GM19467 (cell line): ENCODE data around the gene USP10.

ENCODE experiments used
- ATAC-seq: cut with Tn5 transposase; IDR thresholded peaks from one replicate; pipeline ENCODE4 v1.9.1; 2021; ENCODE audit warnings: mild to moderate bottlenecking, moderate library complexity; ENCODE audit not compliant: unreplicated experiment

The USP10 gene

GRCh38 chr16:84795329-84796053 is 95.7 kb downstream of the USP10 start:
- ATAC-seq, result no peak

DNA sequence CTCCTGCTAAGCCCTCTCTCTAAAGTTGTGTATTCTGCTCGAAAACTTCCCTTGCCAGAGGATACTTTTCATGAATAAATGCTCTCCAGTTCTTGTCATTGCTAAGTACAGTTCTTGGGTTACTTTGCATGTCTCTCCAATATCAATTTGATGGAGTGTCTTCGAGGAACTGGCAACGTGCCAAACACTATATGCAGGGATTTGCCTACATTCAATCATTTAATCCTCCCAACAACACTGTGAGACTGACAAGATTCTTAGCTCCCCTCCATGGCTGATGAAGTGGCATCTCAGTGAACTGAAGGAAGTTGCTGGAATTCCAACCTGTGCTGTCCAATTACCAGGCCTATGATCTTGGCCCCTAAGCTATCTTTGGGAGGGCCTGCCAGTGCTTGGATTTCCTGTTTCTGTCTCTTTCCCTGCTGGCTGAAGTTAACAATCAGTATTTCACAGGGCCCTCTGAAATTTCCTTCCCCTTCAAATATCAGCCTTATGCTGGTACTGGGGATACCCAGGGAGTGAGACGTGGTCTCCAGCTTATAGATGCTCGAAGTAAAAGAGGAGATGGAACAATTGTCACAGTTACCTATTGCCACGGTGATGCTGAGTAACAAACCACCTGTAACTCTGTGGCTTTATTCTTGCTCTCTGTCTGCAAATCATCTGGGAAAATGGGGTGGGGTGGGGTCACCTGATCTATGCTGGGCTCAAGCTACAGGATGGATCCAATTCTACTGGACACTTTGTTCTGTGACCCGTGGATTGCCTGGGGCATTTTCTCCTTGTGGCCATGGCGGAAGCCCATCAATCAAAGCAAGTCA is 100.6 kb downstream of the USP10 start:
- ATAC-seq, result no peak

DNA sequence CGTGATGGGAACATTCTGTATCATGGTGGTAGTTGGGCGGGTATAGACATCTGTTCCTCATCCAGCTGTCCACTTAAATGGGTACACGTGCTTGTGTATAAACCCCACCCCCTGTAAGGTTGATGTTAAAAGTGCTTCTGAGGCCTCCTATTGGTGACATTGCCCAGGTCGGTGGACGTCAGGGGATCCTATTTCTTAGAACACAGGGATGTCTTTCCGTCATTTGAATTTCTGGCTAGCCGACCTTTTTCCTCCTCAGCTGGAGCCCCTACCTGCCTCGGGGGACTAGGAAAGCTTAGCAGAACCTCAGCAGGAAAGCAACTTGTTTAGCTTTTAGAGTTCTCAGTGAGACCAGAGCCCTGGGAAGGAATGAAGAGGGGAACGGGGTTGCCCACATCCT is 103.3 kb downstream of the USP10 start:
- no peak for ATAC-seq

DNA sequence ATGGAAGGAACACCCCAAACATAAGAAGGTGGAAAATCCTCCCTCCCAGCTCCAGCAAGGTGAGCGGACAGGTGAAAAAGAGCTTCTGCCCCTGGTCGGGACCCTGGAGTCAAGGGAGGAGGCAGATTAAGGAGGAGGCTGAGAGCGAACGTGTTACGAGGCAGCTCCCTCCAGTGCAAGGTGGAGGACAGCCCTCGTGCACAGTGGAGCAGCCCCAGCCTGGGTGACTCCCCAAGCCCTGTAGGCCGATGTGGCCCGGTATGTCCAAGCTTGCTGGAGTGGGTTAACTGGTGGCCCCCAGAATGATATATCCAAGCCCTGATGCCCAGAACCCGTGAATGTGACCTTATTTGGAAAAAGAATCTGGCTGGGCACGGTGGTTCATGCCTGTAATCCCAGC is 104.5 kb downstream of the USP10 start:
- no peak for ATAC-seq

- no peak for ATAC-seq
These were observed 106.6 kb downstream of the USP10 start for GRCh38 chr16:84806256-84806889.

DNA sequence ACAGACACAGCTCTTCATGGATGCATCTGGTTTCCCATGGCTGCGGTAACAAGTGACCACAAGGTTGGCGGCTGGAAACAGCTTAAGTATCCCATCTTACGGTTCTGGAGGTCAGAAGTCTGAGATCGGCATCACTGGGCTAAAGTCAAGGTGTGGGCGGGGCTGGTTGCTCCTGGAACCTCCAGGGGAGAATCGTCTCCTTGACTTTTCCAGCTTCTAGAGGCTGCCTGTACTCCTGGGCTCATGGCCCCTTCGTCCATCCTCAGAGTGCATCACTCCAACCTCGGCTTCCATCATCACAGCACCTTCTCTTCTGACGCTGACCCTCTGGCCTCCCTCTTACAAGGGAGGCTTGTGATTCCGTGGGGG is 107.1 kb downstream of the USP10 start:
- ATAC-seq, result no peak

DNA sequence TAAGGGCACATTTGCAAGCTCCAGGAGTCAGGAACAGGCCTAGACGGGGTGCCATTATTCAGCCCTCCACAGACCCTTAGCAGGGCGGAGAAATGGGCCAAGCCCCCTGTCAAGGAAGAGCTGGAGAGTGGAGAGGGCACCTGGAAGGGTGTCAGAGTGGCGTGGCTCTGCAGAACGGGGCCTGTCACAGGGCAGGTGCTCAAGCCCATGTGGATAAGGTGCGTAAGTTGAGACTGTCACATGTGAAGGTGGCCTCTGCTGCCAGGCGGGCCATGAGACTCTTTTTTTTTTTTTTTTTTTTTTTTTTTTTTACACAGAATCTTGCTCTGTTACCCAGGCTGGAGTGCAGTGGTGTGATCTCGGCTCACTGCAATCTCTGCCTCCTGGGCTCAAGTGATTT is 108.0 kb downstream of the USP10 start:
- ATAC-seq, result no peak

DNA sequence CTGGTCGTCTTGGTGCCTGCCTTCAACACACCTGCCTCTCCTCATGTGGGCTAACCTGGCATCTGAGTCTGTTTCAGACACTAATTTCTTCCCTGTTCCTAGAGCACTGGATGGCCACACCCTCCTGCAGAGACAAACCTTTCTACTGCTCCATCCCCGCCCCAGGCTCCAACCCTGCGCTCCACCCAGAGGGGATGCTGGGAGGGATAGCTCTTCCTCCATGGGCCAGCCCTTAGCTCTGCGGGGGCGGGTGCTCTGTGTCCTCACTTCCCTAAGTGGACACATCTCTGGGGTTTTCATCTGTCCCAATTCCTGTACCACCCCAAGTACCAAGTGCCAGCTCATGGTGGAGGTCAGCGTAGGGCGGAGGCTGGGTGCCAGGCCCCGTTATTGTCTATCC is 109.0 kb downstream of the USP10 start:
- no peak for ATAC-seq

DNA sequence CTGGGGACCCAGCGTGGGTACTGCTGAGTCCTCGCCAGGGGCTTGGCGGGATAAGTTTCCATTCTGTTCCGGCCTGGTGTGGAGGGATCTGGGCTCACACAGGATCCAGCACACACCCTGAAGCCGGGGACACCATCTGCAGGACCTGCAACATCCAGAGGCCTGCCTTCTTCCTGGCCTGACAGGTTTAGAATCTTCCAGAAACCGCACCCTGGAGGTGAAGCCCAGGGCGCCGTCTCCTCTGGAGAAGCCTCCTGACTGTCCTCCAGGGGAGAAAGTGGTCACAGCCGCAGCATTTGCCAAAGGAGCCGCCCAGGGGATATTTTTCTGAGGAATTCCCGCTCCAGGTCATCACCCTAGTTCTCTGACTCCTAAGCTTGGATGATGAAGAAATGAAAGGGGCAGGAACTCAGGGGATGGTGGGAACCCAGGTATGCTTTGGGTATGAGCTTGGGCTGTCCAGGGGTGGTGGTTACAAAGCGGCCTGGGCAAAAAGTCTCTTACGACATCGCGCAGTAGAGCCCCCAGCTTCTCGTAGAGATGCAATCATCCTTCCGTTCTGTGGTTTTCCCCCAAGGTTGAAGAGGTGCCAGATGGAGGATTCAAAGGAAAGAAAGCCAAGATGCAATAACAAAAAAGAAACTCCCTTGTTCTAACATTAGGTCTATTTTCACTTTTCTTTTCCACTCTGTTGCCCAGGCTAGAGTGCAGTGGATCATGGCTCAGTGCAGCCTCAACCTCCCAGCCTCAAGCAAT is 110.9 kb downstream of the USP10 start:
- ATAC-seq, result no peak

GRCh38 chr16:84811529-84811928 is 111.7 kb downstream of the USP10 start:
- no peak for ATAC-seq

DNA sequence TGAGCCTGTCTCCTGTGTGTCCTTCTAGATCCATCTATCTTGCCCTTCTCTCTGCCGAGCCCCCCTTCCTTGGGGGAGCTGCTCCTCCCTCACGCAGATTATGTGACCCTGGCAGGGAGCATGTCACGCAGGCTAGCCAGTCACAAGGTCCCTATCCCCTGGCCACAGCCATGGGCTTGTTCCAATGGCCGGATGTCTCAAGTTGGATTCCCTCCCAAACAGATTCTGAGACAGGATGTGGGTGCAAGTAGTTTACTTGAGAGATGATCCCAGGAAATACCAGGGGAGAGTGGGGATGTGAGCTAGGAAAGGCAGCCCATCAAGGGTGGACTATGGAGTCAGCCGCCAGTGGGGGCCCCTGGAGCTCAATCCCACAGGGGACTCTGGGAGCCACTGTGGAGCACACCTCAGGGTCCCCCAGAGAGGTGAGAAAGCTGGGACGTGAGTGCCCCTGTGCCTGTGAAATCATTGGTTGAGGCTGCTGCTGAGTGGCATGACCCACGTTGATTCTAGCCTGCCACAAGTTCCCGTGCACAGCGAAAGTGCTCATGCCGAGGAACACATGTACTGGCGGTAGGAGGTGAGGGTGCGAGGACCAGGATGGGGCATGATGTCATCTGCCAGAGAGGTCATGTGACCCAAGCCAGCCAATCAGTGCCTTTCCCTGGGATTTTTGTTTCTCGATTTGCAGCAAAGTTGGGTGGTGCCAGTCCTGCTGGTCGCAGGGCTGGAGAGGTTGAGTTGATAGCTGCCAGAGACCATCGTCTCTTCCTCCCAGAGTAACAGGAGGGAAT is 113.5 kb downstream of the USP10 start:
- ATAC-seq, result no peak

GRCh38 chr16:84815462-84815861 is 115.7 kb downstream of the USP10 start:
- ATAC-seq, result no peak

- ATAC-seq, result no peak
These were observed 116.2 kb downstream of the USP10 start for GRCh38 chr16:84816023-84816422.

GRCh38 chr16:84816485-84816884 is 116.7 kb downstream of the USP10 start:
- no peak for ATAC-seq

DNA sequence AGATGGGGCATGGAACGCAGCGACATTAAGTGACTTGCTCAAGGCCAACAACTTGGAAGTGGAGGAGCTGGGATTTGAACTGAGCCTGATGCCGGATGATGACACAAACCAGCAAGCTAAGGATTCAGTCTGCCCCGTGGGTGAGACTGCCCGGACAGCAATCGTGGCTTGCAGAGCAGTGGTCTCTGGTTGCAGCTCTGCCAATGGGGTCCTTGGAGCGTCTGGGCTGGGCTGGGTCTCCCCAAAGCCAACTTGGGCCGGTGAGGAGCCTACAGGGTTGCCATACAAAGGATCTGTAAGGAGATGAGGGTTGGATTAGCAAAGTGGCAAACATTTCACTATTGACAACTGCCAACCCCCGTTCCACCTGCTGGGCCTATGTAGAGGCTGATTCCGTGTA is 117.4 kb downstream of the USP10 start:
- no peak for ATAC-seq

DNA sequence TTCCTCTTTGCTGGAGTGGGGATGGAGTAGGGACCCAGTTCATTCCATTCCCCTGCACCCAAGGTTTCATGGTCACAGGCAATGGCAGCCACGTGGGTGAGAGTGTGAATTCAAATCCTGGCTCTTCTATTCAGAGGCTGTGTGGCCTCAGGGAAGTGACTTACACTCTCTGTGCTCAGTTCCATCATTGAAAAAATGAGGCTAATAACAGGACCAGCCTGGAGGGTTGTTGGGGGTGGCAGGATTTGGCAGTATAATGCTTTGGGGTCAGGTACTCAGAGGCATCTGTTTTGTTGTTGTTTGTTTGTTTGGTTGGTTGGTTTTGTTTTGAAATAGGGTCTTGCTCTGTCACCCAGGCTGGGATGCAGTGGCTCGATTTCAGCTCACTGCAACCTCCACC is 117.8 kb downstream of the USP10 start:
- no peak for ATAC-seq

DNA sequence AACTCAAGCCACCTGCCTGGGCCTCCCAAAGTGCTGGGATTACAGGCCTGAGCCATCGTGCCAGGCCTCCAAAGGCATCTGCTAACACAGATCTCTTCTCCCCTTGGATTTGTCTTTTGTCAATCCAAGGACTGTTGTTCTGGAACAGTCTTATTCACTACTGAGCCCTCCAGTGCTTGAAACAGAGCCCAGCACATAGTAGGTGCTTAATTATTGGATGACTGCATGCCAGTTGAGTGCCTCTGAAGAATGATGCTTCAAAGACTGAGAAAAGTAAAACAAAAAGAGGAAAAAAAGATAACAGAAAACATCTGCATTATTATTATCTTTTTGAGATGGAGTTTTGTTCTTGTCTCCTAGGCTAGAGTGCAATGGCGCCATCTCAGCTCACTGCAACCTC is 118.3 kb downstream of the USP10 start:
- ATAC-seq, result no peak

DNA sequence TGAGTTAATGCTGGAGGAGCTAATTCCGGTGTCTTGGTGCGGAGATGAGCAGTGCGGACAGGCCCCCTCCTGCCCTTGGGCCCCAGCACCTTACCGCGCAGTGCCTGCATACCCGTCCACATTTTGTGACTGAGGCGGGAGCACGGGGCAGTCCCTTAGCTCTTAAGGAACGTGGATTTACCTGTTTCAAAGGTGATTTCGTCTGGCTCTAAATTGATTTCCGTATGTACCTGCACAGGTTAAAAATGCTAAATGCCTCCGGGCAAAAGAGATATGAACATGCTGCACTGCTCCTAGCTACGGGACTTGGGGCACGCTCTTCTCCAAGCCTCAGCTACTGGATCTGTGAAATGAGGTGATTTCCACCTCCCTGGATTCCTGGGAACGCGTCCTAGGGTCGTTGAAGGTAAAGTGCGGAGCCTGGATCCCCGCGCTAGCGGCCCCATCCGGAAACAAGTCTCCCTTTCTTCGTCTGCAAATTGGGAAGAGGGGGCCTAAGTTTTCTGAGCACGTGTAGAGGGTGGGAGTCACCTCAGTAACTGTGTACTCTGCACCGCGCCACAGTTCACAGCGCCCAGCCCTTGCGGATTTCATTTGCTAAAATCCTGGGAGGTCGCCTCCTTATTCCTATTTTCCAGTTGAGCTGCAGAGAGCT is 119.3 kb downstream of the USP10 start:
- ATAC-seq, result no peak

DNA sequence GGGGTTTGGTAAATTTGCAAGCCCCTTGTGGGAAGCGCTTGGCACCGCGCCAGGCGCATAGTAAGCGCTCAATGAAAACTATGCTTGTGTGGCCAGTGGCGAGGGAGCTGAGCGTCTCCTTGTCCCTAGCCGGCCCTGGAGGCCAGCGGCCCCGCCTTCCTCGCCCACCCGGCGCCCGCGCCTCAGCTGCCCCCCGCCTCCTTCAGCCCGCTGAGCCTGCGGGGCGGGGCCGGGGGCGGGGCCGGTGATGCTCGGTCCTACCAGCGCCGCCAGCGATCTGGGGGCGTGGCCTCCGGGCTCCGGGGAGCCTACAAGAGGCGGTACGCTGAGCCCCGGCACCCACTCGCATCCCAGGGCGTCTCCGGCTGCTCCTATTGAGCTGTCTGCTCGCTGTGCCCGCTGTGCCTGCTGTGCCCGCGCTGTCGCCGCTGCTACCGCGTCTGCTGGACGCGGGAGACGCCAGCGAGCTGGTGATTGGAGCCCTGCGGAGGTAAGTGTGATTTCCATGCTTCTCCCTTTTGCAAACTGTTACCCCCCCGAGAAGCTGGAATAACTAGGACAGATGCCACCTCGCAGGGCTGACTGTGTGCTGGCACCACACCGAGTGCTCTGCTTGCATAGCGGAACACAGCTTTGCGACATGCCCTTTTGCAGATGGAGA is 120.0 kb downstream of the USP10 start, which contains the start of gene CRISPLD2:
TSS of gene CRISPLD2 (plus strand) at position 342 of the 661 bp plus-strand sequence. CDS start 18,511 bp downstream, outside the sequence.
- peak; percentile 56 for ATAC-seq
